GM21529 (cell line): ENCODE results near the gene LINS1.
"Not testable (repeated sequence)": the region's sequence is repeated elsewhere in the genome, so short reads cannot be mapped to it uniquely, and the experiment has no call there.

Experiments used
- ATAC-seq: cut with Tn5 transposase; IDR thresholded peaks from one replicate; pipeline ENCODE4 v1.9.1; 2021; ENCODE audit not compliant: unreplicated experiment

LINS1 gene

GRCh38 chr15:100601617-100602063 is 344 bp downstream of the LINS1 start:
- peak; percentile 9 for ATAC-seq

- no peak for ATAC-seq
These were observed 821 bp downstream of the LINS1 start for GRCh38 chr15:100601163-100601562.

- no peak for ATAC-seq
These were observed 3.3 kb downstream of the LINS1 start for GRCh38 chr15:100598655-100599054.

DNA sequence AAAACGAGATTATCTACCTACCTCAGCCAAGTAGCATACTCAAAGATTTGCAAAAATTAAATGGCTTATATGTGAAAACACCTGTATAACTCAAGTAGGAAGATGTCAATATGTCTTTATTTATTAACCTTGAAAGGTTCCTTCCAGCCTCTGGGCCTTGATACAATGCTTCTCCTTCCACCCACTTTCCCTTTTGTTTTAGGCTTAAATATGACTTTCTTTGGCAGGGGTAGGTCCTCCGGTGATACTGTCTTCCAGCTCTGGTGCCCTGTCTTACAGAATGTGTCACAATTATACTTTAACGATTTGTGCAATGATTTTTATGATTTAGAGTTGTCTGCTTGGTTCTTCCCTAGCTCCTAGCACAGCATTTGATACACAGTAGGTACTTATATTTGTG is 4.1 kb downstream of the LINS1 start:
- ATAC-seq, result no peak

DNA sequence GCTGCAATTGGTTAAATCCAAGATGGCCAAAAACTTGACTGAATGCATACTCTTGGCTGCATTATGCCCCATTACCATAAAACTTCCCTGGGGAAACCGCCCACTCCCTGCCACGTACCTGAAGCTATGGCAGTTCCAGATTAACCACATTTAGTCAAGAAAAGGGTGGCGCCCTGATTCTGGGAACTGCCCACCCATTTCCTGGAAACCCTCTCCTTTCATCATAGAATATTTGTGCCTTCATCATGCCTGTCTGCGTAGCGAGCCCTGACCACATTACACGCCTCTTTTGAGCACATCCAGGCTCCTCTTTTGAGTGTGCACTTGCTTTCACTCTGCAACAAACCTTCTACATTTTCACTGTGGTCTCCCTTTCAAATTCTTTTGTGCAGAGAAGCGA is 5.2 kb downstream of the LINS1 start:
- ATAC-seq, result peak; percentile 84

GRCh38 chr15:100595964-100596363 is 6.0 kb downstream of the LINS1 start:
- no peak for ATAC-seq

- ATAC-seq, result no peak
These were observed 8.6 kb downstream of the LINS1 start for GRCh38 chr15:100593431-100593830.

DNA sequence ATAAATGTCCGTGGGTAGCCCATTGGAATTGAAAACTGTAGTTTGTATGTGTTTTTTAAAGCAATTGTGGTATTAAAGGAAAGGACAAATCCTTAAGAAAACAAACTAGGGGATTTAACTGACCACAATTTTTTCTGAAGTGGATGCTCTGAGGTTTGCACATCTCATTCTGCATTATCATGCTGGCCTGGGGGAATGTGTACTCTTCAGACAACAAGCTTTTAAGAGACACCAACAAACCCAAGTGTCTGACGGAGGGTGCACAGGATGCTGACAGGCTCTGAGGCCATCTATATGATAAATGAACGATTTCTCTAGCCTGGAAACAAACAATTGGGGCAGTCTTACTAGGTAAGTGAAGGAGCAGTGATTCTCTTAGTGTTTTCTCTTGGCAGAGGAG is 9.1 kb downstream of the LINS1 start:
- ATAC-seq, result no peak

GRCh38 chr15:100591835-100592234 is 10.1 kb downstream of the LINS1 start:
- ATAC-seq, result no peak

- not testable (repeated sequence) for ATAC-seq
These were observed 10.8 kb downstream of the LINS1 start for GRCh38 chr15:100591163-100591562.

DNA sequence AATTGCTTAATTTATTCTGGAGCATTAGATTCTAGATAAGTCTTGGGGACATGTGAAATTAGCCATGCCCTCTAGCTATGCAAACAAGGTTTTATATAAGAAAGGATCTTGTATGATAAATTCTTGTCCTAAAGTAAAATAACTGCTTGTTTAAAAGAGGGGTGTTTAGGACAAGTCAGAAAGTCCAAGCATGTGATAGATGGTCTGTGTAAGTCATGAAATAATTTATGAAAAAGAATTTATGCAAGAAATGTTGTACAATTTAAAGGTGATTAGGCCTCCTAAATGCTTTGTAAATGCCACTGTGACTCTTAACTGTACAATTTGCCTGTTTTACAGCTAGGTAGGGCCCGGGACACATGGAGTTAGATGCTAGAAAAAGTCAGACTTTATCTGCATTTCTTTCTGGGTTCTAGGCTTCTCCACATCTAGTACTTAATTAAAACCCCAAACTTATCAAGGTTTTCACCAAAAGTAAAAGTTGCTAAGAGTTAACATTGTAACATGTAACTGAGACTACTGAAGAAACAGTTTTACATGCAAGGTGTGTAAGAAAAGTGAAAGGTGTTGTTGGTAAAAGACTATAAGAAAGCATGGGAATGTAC is 13.2 kb downstream of the LINS1 start:
- no peak for ATAC-seq

DNA sequence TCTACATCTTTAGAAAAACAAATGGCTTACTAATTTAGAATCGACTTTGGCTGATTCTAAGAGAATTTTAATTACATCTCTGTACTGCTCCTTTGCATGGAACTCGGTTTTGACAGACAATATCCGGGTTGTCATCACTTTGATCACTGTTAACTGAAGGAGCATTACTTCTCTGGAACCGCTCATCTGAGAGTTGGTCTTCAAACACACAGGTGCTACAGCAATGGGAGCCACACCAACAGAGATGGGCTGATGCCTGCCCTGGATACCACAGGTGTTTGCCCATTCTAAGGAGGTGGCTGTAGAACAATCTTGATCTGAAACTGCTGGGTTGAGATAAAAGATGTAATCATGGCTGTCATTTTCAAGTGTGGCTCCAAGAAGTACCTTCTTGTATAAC is 21.6 kb downstream of the LINS1 start:
- no peak for ATAC-seq

- no peak for ATAC-seq
These were observed 28.5 kb downstream of the LINS1 start for GRCh38 chr15:100573526-100573925.

DNA sequence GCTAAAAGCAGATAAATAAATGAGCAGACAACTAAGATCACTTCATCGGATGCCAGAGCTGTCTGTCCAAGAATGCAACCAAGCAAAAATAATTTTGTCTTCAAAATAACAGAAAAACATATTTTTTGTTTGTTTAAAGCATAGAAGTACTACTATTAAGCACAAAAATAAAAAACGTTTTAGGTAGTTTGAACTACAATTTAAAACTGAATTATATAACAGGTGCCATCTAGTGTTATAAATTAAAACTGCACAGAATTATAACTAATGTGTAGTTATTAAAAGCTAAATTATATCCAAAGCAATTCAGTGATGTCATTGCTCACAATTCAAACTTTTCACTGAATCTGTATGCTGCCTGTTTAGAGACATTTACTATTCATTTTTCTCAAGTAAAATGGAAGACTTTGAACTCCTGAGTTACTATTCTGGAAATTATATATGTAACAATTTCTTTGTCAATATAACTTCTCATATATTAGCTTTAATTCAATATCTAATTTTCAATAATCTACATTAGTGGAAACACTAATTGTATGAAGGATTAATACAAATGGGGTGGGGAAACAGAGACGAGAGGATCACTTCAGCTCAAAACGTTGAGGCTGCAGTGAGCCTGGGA is 29.5 kb downstream of the LINS1 start:
- no peak for ATAC-seq

GRCh38 chr15:100571592-100572167 is 30.3 kb downstream of the LINS1 start:
- ATAC-seq, result no peak

DNA sequence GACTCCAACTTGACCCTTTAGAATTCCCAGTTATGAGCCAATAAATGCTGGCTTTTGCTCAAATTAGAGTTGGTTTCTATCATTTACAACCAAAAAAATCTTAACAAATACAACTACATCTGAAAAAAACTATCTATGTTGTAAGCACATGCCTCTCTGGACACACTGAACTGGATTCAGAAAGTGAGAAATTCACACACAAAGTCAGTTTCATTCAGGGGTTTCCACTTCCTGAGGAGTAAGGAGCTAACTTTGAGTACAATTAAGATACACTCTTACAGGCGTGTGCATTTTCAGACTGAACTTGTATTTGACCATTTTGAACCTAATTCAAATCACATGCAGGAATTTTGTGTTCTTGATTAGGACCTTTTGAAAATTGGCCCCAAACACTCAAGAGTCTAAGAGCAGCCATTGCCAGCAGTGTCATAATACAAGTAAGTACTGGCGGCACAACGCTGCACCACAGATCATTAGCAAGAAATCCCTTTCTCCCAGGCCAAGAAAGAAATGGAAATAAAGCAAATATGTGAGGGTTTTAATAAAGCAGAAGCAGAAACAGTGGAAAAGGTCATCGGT is 31.2 kb downstream of the LINS1 start:
- peak; percentile 88 for ATAC-seq

GRCh38 chr15:100570275-100570674 is 31.7 kb downstream of the LINS1 start:
- ATAC-seq, result peak; percentile 22

GRCh38 chr15:100569391-100569790 is 32.6 kb downstream of the LINS1 start:
- ATAC-seq, result no peak

DNA sequence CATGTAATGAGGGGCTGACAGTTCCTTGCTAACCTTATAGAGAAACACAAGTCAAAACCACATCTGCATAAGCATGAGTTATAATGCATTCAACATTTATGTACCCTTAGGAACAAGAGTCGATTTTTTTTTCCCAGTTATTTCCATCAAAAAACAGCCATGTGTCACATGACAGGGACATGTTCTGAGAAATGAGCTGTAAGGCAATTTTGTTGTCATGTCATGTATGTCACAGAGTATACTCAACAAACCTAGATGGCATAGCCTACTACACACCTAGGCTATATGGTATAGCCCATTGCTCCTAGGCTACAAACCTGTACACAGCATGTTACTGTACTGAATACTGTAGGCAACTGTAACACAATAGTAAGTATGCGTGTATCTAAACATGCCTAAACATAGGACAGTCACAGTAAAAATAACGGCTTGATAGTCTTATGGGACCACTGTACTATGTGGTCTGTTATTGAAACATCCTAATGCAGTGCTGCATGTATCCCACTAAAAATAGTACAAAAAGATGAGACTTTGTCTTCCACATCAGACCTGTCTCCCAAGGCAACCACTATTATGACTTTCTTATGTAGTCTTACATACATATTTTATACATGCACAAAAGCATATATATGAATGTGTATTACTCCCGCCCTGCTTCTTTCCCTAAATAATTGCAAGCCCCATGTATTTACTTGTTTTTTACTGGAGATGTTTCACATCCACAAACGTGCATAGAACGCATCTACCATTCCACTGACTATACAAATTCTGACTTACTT is 34.9 kb downstream of the LINS1 start:
- no peak for ATAC-seq

DNA sequence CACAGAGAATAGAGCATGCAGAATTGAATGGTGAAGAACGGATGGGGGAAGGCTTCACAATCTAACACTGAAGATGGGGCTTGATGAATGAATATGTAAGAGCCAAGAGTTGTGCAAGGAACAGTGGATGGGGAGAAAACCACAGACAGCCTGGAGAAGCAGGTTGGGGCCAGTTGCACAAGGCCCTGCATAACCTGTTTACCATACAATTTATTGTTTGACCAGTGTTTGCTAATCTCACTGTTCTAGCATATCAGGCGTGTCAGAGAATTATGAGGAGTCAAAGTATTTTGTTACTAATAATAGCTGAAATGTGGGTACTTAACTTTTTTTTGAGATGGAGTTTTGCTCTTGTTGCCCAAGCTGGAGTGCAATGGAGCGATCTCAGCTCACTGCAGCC is 36.4 kb downstream of the LINS1 start:
- no peak for ATAC-seq

GRCh38 chr15:100560323-100560722 is 41.7 kb downstream of the LINS1 start:
- ATAC-seq, result no peak
